COLO829 (cell line): Measurements from ENCODE around the gene IKBKE.

Source experiments
- DNase-seq: peaks from one replicate; pipeline ENCODE4 v3.0.0; 2012; ENCODE audit warnings: low spot score

The IKBKE gene

DNA sequence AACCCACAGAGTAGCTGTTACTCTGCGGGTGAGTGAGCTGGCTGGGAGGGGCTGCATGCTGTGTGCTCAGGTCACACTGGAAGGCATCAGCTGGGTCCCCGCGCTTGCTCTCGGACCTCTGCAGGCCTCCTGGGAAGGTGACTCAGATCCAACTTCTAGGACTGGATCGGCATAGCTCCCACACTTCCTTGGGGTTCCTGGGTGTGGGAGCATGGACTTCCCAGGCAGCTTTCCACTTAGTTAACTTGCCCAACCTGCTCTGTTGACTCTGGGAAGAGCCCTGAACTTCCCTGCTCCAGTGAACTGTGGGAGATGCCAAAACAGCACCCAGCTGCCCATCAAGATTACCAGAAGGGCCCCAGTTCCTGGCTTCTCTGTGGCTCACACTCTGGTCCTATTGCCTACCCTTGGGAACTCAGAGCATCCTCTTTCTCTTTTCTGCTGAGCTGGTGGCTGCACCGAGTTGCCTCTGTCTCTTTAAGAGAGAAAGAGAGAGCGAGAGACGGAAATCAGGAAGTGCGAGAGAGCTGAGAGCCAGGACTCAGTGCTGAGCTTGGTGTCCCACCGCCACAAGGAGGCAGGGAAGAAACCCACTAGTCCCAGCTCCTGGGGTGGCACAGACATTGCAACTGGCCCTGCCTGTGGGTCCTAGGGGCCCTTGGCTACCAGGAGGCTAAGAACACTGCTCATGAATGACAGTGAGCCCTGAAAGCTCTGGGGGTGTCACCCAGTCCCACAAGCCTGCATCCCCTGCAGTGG is at the start of gene IKBKE:
Gene IKBKE, plus strand, starts transcription at position 544 of the 759 bp plus-strand sequence. CDS start 2,752 bp downstream, outside the sequence.
- peak; percentile 96 for DNase-seq

GRCh38 chr1:206421616-206422340 is 48.5 kb upstream of the IKBKE start:
- no peak for DNase-seq

DNA sequence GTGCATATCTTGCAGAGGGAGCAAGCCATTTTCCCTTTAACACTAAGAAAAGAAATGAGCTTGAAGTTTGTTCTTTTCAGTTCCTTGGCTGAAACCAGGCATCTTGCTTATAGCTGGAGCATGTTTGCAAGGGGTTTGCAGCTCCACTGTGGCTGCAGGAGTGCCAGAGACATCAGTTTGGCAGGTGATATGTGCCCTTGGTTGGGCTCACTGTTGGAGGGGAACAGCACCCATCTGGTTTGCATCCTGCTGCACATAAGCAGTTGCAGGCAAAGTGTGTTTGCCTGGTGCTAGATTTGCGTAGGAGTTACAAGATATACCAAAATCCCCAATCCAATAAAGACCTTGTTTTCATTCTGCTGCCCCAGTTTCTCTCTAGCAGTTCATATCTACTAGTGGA is 47.8 kb upstream of the IKBKE start:
- no peak for DNase-seq

- DNase-seq, result no peak
These were observed 43.0 kb upstream of the IKBKE start for GRCh38 chr1:206427291-206427690.

- no peak for DNase-seq
These were observed 40.9 kb upstream of the IKBKE start for GRCh38 chr1:206429421-206429820.

DNA sequence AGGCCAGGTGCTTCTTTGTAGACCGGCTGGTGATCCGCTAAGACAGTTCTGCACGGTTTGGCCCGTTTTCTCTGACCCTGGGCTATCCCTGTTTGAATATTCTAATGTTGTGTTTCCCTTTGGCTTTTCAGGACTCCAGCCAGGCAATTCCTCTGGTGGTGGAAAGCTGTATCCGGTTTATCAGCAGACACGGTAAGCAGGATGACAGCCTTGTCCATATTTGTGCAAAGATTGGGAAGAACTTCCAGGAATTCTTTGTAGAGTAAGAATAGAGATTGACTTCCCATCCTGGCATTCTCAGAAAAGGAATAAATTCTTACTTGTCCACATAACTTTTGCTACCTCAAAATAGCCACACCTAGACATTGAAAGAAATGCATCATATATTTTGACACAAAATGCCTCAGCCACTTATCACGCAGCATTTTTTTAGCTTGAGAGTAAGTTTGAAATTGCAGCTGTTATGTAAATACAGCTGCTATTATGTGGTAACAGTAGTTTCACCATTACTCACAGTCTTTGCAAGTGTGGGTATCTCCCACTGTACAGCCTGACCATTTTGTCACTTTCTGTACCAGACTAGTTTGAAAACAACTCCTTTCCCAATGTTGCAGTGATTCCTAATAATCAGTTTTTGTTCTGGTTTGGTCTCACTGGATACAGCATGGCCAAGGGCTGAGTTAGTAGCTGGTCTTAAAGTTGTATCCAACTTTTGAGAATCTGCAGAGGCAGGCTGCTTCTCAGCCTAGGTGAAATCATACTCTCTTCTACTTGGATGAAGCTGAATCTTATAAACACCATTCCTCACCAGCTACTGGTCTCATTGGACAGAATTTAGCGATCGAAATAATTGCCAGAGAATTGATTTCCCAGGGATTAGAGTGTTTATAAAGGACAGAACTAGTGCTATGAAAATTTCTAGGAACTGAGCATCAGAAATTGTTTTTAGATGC is 40.0 kb upstream of the IKBKE start:
- DNase-seq, result no peak

- no peak for DNase-seq
These were observed 34.8 kb upstream of the IKBKE start for GRCh38 chr1:206435445-206435844.

GRCh38 chr1:206438554-206438953 is 31.7 kb upstream of the IKBKE start:
- DNase-seq, result no peak

- DNase-seq, result no peak
These were observed 31.1 kb upstream of the IKBKE start for GRCh38 chr1:206439205-206439604.

DNA sequence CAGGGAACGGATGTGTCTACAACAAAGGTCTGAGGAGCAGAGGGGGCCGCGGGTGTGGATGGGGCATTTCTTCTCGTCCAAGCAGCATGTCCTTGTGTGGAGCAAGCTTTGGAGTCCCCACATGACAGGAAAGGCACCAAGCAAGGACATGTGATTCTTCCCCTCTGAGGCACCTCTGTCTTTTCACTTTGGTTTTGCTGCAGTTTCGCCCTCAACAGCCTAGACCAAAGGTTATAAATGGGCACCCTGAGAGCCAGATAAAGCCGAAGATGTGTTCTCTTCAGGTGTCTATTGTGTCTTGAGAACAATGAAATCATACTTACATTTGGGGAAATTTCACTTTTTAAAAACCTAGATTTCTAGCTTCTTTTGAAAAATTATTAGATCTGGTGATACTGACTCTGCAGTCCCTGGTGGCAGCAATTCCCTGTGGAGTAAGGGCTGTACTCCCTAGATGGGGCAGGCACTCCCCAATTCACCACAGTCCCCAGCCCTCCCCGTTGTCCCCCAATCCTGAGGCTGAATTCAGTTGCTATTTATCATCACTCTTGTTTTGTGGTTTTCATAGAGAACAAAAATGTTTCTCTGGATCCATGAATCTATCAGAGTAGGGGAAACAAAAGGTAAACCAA is 28.8 kb upstream of the IKBKE start:
- DNase-seq, result no peak

DNA sequence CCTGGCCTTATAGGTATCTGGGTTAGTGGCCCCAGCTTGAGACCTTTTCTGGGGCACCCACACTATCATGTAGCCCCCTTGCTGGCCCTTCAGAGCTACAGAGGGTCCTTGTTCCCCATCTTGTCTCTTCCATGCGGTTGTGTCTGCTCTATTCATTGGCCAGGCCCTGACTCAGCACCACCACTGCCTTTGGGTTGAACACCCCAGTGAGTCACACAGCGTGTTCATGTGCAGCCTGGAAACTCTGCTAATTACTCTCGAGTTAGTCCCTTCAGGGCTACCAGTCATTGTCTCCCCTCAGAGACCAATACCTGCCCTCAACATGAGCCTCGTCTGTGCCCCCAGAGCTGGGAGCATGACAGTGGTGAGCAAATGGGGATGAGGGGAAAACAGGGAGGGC is 28.2 kb upstream of the IKBKE start:
- DNase-seq, result no peak

DNA sequence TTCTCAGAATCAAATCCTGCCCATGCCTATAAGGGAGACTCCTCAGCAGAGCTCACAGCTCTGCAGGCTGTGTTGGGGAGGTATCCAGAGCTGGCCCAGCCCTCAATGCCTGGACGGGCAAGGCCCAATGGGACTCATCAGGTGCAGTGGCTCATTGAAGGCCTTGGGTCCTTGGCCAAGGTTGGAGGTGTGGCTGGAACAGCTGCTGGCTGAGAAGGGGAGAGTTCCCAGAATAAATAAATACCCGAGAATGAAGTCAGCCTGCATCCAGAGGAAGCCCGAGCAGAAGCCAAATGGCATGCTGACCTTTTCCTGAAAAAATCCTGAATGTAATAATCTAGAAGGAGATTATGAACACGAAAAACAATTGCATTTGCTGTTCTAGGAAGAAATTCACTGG is 25.2 kb upstream of the IKBKE start:
- no peak for DNase-seq

DNA sequence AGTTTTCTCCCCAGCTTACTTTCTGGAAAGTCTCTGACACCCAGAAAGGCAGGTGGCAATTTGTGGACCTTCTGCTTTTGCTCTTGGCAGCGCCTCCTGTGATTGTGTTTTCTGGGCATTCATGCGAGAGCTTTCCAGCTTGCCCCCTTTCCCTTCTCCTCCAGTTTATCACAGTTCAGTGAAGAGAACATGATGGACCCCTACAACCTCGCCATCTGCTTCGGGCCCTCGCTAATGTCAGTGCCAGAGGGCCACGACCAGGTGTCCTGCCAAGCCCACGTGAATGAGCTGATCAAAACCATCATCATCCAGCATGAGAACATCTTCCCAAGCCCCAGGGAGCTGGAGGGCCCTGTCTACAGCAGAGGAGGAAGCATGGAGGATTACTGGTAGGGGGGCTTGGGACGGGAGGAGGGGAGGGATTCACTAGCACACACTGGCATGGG is 24.3 kb upstream of the IKBKE start:
- no peak for DNase-seq

DNA sequence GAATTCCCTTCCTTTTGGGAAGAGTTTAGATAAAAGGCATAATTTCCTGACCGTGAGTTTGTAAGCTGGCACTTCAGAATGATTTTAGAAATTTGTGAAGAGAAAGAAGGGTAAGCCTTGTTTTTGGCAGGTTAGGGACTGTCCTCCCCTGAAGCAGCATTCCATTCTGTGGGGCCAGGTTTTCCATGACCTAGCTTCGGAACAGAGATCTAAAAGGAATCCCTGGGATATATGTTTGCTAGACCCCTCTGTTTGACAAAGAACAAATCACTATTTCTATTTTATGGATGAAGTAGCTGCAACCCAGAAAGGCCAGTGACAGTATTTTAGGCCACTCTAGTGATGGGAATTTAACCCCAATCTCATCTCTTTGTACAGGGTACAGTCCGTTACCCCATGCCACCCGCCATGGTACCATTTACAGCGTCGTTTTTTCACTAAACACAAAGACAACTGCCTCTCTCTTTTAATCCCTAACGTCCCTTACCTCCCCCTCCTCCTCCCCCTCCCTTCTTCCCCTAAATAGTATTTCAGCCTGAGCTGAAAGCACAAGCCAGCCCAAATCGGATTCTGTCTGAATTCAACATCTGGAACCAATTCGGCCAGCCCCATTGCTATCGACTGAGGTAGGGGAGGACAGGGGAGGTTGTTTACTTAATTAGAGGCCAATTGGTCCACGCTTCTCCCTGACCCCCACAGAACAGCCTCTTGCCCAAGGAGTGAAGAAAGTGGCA is 23.4 kb upstream of the IKBKE start:
- DNase-seq, result no peak

DNA sequence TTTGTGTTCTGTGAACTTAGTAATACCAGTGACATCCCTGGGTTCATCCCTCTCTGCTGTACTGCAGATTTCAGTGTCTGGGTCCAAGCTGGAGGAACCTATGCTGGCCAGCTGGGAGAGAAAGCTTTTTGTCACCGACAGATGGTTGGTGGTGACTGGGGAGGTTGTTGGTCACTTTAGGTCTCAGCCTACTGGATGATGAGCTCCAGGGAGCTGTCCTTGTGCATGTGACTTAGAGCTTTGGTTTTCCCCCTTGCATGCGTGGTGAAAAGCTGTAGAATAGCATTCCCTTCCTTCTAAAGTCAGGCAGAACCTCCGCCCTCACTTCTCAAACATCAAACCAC is 22.9 kb upstream of the IKBKE start:
- DNase-seq, result no peak

- DNase-seq, result no peak
These were observed 22.5 kb upstream of the IKBKE start for GRCh38 chr1:206447792-206448191.

- no peak for DNase-seq
These were observed 21.8 kb upstream of the IKBKE start for GRCh38 chr1:206448471-206448870.

DNA sequence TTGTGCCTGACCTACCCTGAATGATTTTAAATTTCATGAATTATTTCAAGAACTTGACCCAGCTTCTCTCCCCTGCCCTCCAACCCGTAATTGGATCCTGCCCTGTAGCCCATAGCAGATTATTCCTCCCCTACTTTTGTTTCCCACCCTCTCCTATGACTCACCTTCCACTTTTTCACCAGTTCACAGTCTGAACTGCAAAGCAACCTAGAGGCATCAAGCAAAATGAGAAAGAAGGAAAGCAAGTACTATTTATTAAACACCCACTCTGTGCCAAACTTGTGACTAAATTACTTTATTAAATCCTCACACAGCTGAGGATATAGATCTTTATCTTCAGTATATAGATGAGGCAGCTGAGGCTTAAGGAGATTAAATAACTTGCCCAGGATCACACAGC is 20.7 kb upstream of the IKBKE start:
- DNase-seq, result no peak

GRCh38 chr1:206450281-206450680 is 20.0 kb upstream of the IKBKE start:
- no peak for DNase-seq

DNA sequence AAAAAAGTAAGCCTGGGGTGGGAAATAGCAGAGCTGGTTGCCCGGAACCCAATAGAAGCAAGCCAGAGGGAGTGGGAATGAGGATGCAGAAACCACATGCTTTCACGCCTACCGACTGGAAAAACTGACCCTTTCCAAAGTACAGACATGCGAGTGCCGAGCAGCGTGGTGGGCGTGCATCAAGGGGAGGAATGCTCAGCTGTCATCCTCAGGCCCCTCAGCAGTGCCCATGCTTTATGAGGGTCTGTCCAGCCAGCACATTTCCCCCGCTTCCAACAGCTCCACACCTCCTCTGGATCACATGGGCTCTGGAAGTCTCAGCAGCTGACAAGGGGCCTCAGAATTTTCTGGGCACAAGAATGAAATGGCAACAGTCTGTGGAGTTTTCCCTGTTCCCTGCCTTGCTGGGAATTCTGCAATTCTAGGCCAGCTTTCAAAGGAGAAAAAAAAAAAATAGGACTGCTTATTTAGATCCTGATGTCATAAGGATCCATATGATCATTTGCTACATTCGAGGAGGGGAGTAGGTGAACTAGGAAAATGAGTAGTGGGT is 19.1 kb upstream of the IKBKE start:
- no peak for DNase-seq

DNA sequence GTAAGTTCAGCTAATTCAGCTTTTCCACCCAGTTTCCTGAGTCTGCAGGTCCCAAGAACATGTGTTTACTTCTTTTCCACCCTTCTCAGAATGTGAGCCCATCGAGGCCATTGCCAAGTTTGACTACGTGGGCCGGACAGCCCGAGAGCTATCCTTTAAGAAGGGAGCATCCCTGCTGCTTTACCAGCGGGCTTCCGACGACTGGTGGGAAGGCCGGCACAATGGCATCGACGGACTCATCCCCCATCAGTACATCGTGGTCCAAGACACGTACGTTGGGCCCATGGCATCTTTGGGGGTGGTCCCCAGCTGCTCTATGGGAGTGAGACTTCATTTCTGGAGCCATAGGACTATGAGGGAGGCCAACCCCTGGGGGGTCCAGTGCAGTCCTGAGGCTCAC is 17.2 kb upstream of the IKBKE start:
- DNase-seq, result no peak
